ENCODE measurements around the gene MMP24OS.
A peak's percentile ranks its signal among the peaks of the same experiment; 100 is the strongest.

Gene MMP24OS

DNA sequence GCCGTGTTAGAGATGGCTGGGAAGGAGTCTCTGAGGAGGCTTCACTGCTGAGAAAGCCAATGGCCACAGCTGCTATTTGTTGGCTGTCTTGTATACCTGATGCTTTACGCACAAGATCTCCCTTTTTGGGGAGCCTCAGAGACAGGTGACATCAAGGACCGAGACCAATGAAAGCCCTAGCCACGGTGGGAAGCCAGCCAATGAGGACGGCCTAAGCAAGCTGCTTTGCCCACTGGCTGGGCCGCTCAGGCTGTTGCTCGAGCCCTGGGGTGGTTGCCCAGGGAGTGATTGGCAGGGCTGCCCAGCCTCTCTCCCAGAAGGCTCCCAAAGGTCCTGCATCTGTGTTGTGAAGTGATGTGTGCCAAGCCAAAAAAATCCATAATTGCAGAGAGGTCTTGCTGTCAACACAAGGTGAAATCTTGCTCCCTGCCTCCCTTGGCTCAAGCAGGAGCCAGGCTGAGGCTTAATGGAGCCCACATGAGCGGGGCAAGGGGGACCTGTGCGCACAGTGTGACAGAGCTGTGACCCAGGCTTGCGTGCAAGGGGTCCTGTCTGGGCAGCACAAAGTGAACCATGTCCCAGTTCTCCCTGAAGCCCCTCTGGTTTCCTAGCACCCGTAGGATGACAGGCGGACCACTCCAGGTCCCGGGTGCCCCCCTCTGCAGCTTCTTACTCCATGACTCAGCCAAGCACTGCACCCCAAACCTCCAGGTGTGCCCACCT, 4.3 kb downstream of the MMP24OS start:
- Histone ChIP-seq H3K4me1 (ENCODE audit: control insufficient read depth, insufficient read depth, low read length) (no peaks in the 10 kb centered on the region), H3K27ac (ENCODE audit: low read length) (no peak overlapping the region), H3K27me3 (ENCODE audit: control insufficient read depth, insufficient read depth, low read length) (no peaks in the 10 kb centered on the region), H3K4me3 (ENCODE audit: low read length) (no peak overlapping the region), H3K36me3 (ENCODE audit: control insufficient read depth, insufficient read depth, low read length) (0 out of 2 replicates have a peak, but pooled peaks cover 3% of the 10 kb centered on the region), H3K9me3 (ENCODE audit: control insufficient read depth, insufficient read depth, low read length) (no peaks in the 10 kb centered on the region)
- WGBS (ENCODE audit: insufficient coverage, insufficient read length): no CpG with 5 or more reads among the region's 13 CpGs
- DNase-seq (ENCODE audit: low read depth, low spot score): no peak

DNA sequence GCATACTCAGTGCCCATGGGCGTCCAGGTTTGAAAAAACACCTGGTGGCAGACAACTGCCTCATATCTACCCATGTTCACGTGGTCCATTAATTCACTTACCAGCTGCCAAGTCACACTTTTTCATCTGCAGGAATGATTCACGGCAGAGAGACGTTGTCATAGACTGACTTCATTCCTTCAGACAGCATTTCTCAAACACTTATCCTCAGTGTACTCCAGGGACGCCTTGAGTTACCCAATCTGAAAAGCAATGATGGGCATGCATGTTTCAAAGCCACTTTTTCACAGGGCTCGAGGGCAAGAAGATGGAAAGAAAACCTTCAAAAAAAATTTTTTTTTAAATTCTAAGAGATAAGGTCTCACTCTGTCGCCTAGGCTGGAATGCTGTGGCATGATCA, 6.0 kb downstream of the MMP24OS start:
- no peaks in the 10 kb centered on the region for H3K9me3 ChIP-seq (ENCODE audit: control insufficient read depth, insufficient read depth, low read length)
- DNase-seq (ENCODE audit: low read depth, low spot score): no peak
- no CpG with 5 or more reads among the region's 7 CpGs for WGBS (ENCODE audit: insufficient coverage, insufficient read length)
- H3K4me1 ChIP-seq (ENCODE audit: control insufficient read depth, insufficient read depth, low read length): no peaks in the 10 kb centered on the region
- H3K36me3 ChIP-seq (ENCODE audit: control insufficient read depth, insufficient read depth, low read length): 0 out of 2 replicates have a peak, but pooled peaks cover 2% of the 10 kb centered on the region
- no peak overlapping the region for H3K4me3 ChIP-seq (ENCODE audit: low read length)
- H3K27me3 ChIP-seq (ENCODE audit: control insufficient read depth, insufficient read depth, low read length): no peaks in the 10 kb centered on the region
- H3K27ac ChIP-seq (ENCODE audit: low read length): no peak overlapping the region

- H3K27me3 ChIP-seq (ENCODE audit: control insufficient read depth, insufficient read depth, low read length): no peaks in the 10 kb centered on the region
- WGBS (ENCODE audit: insufficient coverage, insufficient read length): no CpG with 5 or more reads among the region's 20 CpGs
Observed at GRCh38 chr20:35271073-35271882, 6.6 kb downstream of the MMP24OS start.

GRCh38 chr20:35270021-35270902, 7.7 kb downstream of the MMP24OS start:
- no peaks in the 10 kb centered on the region for H3K9me3 ChIP-seq (ENCODE audit: control insufficient read depth, insufficient read depth, low read length)
- WGBS (ENCODE audit: insufficient coverage, insufficient read length): no CpG with 5 or more reads among the region's 19 CpGs
- no peaks in the 10 kb centered on the region for H3K27me3 ChIP-seq (ENCODE audit: control insufficient read depth, insufficient read depth, low read length)
- DNase-seq (ENCODE audit: low read depth, low spot score): no peak
- no peaks in the 10 kb centered on the region for H3K4me1 ChIP-seq (ENCODE audit: control insufficient read depth, insufficient read depth, low read length)
- H3K27ac ChIP-seq (ENCODE audit: low read length): no peak overlapping the region
- 0 out of 2 replicates have a peak, but pooled peaks cover 2% of the 10 kb centered on the region for H3K36me3 ChIP-seq (ENCODE audit: control insufficient read depth, insufficient read depth, low read length)
- H3K4me3 ChIP-seq (ENCODE audit: low read length): no peak overlapping the region

More at GRCh38 chr20:35271073-35271882, 6.6 kb downstream of the MMP24OS start:
- no peak overlapping the region for H3K27ac ChIP-seq (ENCODE audit: low read length)
- DNase-seq (ENCODE audit: low read depth, low spot score): no peak
- 0 out of 2 replicates have a peak, but pooled peaks cover 2% of the 10 kb centered on the region for H3K36me3 ChIP-seq (ENCODE audit: control insufficient read depth, insufficient read depth, low read length)
- no peaks in the 10 kb centered on the region for H3K4me1 ChIP-seq (ENCODE audit: control insufficient read depth, insufficient read depth, low read length)
- H3K9me3 ChIP-seq (ENCODE audit: control insufficient read depth, insufficient read depth, low read length): no peaks in the 10 kb centered on the region
- H3K4me3 ChIP-seq (ENCODE audit: low read length): no peak overlapping the region

DNA sequence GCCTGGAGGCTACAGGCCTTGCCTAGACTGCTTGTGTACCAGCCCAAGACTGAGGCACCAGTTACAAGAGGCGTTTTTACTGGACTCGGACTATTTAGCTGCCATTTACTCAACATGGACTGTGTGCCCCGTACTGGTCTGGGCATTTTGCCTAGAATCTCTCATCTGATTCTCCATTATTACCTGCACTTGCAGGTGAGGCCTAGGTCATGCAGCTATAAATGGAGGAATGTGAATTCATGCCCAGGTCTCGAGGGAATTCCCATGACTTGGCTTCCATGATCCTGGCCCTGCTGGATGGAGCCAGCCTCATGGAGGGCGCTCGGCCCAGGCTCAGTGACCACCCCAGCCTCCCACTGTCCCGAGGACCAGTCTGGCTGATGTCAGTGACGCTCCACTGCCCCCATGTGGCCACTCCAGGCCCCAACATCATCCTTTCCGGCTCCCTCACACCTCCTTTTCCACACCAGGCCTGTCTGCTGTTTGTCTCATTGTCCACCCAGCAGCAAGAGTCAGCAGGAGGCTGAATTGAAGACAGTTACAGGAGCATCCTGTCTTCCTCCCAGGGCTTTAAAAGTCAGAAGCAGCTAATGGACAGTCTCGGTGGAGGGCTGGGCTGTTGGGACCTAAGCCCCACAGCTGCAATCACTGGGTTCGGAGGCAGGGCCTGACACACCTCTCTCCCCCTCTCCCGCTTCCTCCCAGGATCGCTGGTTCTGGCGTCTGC, 8.7 kb downstream of the MMP24OS start:
- peak; percentile 82 for DNase-seq (ENCODE audit: low read depth, low spot score)
- H3K4me1 ChIP-seq (ENCODE audit: control insufficient read depth, insufficient read depth, low read length): no peaks in the 10 kb centered on the region
- 0 out of 2 replicates have a peak, but pooled peaks cover under 1% of the 10 kb centered on the region for H3K36me3 ChIP-seq (ENCODE audit: control insufficient read depth, insufficient read depth, low read length)
- no peaks in the 10 kb centered on the region for H3K9me3 ChIP-seq (ENCODE audit: control insufficient read depth, insufficient read depth, low read length)
- no peaks in the 10 kb centered on the region for H3K27me3 ChIP-seq (ENCODE audit: control insufficient read depth, insufficient read depth, low read length)
- H3K4me3 ChIP-seq (ENCODE audit: low read length): no peak overlapping the region
- WGBS (ENCODE audit: insufficient coverage, insufficient read length): no CpG with 5 or more reads among the region's 14 CpGs
- H3K27ac ChIP-seq (ENCODE audit: low read length): no peak overlapping the region

GRCh38 chr20:35267092-35267491, 10.8 kb downstream of the MMP24OS start:
- Histone ChIP-seq H3K36me3 (ENCODE audit: control insufficient read depth, insufficient read depth, low read length) (no peaks in the 10 kb centered on the region), H3K4me3 (ENCODE audit: low read length) (no peak overlapping the region), H3K27me3 (ENCODE audit: control insufficient read depth, insufficient read depth, low read length) (no peaks in the 10 kb centered on the region), H3K27ac (ENCODE audit: low read length) (no peak overlapping the region), H3K9me3 (ENCODE audit: control insufficient read depth, insufficient read depth, low read length) (no peaks in the 10 kb centered on the region), H3K4me1 (ENCODE audit: control insufficient read depth, insufficient read depth, low read length) (peaks cover 7% of the 10 kb centered on the region; the same call in 1 of the 2 replicates)
- no CpG with 5 or more reads among the region's 16 CpGs for WGBS (ENCODE audit: insufficient coverage, insufficient read length)
- DNase-seq (ENCODE audit: low read depth, low spot score): no peak

DNA sequence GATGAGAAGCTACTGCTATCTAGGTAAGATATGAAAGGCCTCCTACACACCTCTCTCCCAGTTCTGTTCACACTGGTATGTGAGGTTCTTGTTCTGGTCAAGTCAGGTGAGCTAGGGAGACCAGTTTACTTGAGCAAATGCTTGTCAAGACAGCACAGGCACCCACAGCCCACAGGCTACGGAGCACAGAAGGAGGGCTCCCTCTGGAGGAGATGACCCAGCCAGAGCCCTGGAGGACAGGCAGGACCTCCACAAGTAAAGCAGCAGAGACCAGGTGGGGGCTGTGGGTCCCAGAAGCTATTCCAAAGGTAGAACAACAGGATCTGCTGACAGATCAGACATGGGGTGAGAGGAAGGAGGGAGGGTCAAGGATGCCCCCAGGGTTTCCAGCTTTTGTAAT, 13.2 kb downstream of the MMP24OS start:
- H3K27ac ChIP-seq (ENCODE audit: low read length): no peak overlapping the region
- no peak for DNase-seq (ENCODE audit: low read depth, low spot score)
- H3K36me3 ChIP-seq (ENCODE audit: control insufficient read depth, insufficient read depth, low read length): no peaks in the 10 kb centered on the region
- no peaks in the 10 kb centered on the region; the same call in 1 of the 2 replicates for H3K9me3 ChIP-seq (ENCODE audit: control insufficient read depth, insufficient read depth, low read length)
- peaks cover 11% of the 10 kb centered on the region for H3K4me1 ChIP-seq (ENCODE audit: control insufficient read depth, insufficient read depth, low read length)
- no peaks in the 10 kb centered on the region for H3K27me3 ChIP-seq (ENCODE audit: control insufficient read depth, insufficient read depth, low read length)
- H3K4me3 ChIP-seq (ENCODE audit: low read length): no peak overlapping the region
- no CpG with 5 or more reads among the region's 1 CpG for WGBS (ENCODE audit: insufficient coverage, insufficient read length)

- Histone ChIP-seq H3K4me3 (ENCODE audit: low read length) (no peak overlapping the region), H3K27me3 (ENCODE audit: control insufficient read depth, insufficient read depth, low read length) (no peaks in the 10 kb centered on the region), H3K9me3 (ENCODE audit: control insufficient read depth, insufficient read depth, low read length) (no peaks in the 10 kb centered on the region; the same call in 1 of the 2 replicates), H3K27ac (ENCODE audit: low read length) (no peak overlapping the region), H3K36me3 (ENCODE audit: control insufficient read depth, insufficient read depth, low read length) (no peaks in the 10 kb centered on the region), H3K4me1 (ENCODE audit: control insufficient read depth, insufficient read depth, low read length) (peaks cover 14% of the 10 kb centered on the region)
- DNase-seq (ENCODE audit: low read depth, low spot score): no peak
- WGBS (ENCODE audit: insufficient coverage, insufficient read length): no CpG with 5 or more reads among the region's 17 CpGs
Observed at GRCh38 chr20:35263532-35264341, 14.2 kb downstream of the MMP24OS start.
